Occipital lobe (tissue), 2 donors: ENCODE results near the gene ZRANB1. TPM values are rescaled to one million over a fixed set of nuclear protein-coding genes. Genes with fewer than 3 reads are reported as not detected.

ENCODE experiments used
- DNase-seq: peaks from one replicate; lab custom pipeline; 2025; lab: John Stamatoyannopoulos, UW
- total RNA-seq: library from RNA; depleted of rRNA; stranded (reverse); fragments of >200 nt; gene quantifications from one replicate; pipeline ENCODE4 v1.2.3, GENCODE V29; 2014

Gene ZRANB1
- total RNA-seq, 1 donor from 2014 or later, result 78.6 TPM

- DNase-seq, result no peak
Observed at GRCh38 chr10:125017547-125018298, 75.8 kb downstream of the ZRANB1 start.

- peak; percentile 38 for DNase-seq
Observed at GRCh38 chr10:125018576-125019143, 76.7 kb downstream of the ZRANB1 start.

GRCh38 chr10:125020386-125020785 is 78.5 kb downstream of the ZRANB1 start:
- DNase-seq, result no peak

- DNase-seq, result no peak
Observed at GRCh38 chr10:125020871-125021270, 78.9 kb downstream of the ZRANB1 start.

GRCh38 chr10:125021686-125022344 is 79.9 kb downstream of the ZRANB1 start:
- no peak for DNase-seq

- no peak for DNase-seq
Observed at GRCh38 chr10:125022671-125023070, 80.7 kb downstream of the ZRANB1 start.

GRCh38 chr10:125023255-125023654 is 81.3 kb downstream of the ZRANB1 start:
- no peak for DNase-seq

- DNase-seq, result no peak
Observed at GRCh38 chr10:125023862-125024496, 82.1 kb downstream of the ZRANB1 start.

GRCh38 chr10:125024497-125025234 is 82.7 kb downstream of the ZRANB1 start:
- DNase-seq, result no peak

- DNase-seq, result no peak
Observed at GRCh38 chr10:125025341-125025740, 83.4 kb downstream of the ZRANB1 start.

GRCh38 chr10:125026036-125026931 is 84.4 kb downstream of the ZRANB1 start:
- DNase-seq, result no peak

- no peak for DNase-seq
Observed at GRCh38 chr10:125026974-125027735, 85.2 kb downstream of the ZRANB1 start.

GRCh38 chr10:125027871-125028869 is 86.2 kb downstream of the ZRANB1 start:
- no peak for DNase-seq

GRCh38 chr10:125029584-125030242 is 87.8 kb downstream of the ZRANB1 start:
- no peak for DNase-seq

- no peak for DNase-seq
Observed at GRCh38 chr10:125030567-125031197, 88.8 kb downstream of the ZRANB1 start.

- DNase-seq, result no peak
Observed at GRCh38 chr10:125032474-125033020, 90.6 kb downstream of the ZRANB1 start.
